DND-41 (cell line): ENCODE data around the gene PCNX2.

Experiments
- CTCF ChIP-seq: IDR thresholded peaks from 2 replicates; pipeline ENCODE4 v1.5.1; 2012; ENCODE audit warnings: borderline replicate concordance, low read length, moderate library complexity, mild to moderate bottlenecking; ENCODE audit not compliant: poor library complexity, severe bottlenecking; ENCODE audit errors: extremely low read depth
- EZH2 ChIP-seq: IDR thresholded peaks from 3 replicates; pipeline ENCODE4 v1.6.1; 2012; ENCODE audit warnings: borderline replicate concordance, low read depth, mild to moderate bottlenecking, moderate library complexity, low read length, inconsistent platforms; ENCODE audit not compliant: severe bottlenecking

DNA sequence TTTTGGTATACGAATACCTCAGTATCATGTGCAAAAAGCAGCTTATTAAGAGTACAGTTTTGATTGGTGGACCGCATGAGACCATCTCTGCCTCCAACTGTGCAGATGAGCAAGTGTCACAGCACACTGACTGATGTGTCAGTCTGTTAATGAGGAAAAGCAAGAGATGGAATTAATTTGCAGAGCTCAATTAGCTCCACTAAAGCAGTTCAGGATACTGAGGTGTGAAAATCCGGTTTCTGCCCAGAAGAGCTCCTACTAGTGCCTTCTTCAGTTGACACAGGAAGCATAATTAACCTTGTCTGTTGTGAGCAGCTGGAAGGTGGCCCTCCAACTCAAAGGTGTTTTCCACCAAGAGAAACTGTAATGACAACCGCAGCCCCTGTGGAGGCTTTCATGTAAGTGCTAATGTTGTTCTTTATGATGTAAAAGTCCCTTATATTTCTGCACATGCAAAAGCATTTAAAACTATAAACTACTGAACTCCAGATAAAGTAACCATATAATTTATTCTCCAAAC is 44.3 kb downstream of the PCNX2 start:
- TF ChIP-seq EZH2 (no peak), CTCF (no peak)
